Measurements from ENCODE around the gene METTL24.
"Not testable (repeated sequence)": the region's sequence is repeated elsewhere in the genome, so short reads cannot be mapped to it uniquely, and the experiment has no call there.

Gene METTL24

DNA sequence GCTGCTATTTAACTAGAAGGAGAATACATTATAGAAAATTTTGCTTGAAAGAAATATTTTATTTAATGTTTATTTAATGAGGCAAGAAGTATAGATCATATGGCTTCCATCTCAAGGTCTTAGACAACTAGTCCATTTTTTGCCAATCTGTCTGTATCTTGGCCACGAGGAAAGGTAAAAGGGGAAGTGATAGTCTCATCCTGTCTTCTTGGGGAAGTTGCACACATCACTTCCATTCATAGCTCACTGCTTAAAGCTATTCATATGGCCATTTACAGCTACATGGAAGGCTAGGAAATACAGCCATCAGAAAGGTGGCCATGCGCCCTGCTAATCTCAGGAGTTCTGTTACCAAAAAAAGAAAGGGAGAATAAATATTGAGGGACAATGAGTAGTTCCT is 50.8 kb downstream of the METTL24 start:
- DNase-seq: no peak

DNA sequence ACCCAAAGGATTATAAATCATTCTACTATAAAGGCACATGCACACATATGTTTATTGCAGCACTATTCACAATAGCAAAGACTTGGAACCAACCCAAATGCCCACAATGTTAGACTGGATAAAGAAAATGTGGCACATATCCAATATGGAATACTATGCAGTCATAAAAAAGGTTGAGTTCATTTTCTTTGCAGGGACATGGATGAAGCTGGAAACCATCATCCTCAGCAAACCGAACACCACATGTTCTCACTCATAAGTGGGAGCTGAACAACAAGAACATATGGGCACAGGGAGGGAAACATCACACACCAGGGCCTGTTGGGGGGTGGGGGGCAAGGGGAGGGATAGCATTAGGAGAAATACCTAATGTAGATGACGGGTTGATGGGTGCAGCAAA is 52.3 kb downstream of the METTL24 start:
- not testable (repeated sequence) for DNase-seq

DNA sequence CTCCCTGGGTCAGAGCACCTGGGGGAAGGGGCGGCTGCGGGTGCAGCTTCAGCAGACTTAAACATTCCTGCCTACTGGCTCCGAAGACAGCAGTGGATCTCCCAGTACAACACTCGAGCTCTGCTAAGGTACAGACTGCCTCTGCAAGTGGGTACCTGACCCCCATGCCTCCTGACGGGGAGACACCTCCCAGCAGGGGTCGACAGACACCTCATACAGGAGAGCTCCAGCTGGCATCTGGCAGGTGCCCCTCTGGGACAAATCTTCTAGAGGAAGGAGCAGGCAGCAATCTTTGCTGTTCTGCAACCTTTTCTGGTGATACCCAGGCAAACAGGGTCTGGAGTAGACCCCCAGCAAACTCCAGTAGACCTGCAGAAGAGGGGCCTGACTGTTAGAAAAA is 54.5 kb downstream of the METTL24 start:
- DNase-seq: not testable (repeated sequence)

DNA sequence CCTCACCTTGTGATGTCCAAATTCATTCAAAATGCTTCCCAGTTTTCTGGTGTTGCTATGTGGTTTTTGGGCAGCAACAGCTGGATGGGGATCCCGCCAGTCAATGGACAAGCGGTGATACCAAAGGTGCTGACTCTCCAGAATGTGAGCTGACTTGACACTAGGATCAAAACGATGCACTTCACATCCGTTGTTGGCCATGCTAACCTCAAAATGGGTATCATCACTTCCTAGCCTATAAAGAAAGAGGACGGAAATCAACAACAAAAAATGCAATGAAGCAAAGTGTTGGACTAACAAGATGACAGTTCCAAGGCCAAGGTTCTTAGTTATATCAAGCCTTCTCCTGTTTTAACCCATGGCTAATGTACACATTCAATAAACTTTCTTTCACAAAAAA is 59.2 kb downstream of the METTL24 start:
- DNase-seq: no peak

DNA sequence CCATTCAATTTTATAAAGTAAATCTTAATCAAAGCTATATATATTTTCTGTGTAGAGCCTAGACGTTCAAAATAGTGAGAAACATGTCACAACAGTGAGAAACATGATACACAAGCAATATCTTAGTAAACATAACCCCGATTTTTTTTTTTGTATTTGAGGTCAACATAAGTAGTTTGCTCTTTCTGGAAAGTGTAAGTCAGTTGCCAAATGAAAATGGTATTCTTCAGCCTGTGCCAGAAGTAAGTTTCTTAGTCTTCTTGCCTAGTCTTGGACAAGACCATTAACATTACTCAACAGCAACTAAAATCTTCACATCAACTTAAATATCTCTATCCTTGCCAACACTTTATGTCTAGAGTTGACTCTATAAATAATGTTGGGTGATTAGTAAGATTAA is 59.7 kb downstream of the METTL24 start:
- DNase-seq: no peak

DNA sequence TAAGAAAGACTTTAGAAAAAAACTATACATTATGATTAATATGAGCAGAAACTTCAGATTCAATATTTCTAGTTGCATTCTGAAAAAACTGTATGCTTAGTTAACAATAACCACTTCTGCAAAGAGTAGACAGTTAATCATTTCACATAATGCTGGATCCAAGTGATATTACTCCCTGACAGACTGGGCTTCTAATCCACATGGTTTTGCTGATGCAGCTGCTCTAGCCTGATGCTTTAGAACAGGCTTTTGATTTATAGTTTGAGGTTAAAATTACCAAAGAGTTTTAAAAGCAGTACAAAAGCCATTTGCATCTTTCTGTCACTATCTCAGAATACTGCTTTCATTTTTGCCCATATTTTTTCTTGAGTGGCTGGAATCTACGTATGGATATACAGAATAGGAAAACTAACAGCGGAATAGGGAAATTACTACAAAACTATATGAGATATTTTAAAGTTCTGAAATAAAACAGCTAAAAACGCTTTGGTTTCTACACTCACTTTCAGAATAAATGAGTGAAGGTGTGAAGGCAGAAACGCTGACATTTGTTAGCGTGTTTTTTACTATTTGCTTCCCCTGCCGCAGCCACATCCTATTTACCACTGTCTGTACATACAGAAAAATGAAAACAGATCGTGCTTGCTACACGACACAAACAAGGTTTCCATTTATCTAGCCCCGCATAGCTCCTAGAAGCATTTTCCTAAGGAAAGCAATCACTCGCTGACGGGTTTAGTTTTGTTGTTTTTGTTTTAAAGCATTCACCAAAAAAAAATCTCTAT is 61.7 kb downstream of the METTL24 start:
- DNase-seq: no peak

DNA sequence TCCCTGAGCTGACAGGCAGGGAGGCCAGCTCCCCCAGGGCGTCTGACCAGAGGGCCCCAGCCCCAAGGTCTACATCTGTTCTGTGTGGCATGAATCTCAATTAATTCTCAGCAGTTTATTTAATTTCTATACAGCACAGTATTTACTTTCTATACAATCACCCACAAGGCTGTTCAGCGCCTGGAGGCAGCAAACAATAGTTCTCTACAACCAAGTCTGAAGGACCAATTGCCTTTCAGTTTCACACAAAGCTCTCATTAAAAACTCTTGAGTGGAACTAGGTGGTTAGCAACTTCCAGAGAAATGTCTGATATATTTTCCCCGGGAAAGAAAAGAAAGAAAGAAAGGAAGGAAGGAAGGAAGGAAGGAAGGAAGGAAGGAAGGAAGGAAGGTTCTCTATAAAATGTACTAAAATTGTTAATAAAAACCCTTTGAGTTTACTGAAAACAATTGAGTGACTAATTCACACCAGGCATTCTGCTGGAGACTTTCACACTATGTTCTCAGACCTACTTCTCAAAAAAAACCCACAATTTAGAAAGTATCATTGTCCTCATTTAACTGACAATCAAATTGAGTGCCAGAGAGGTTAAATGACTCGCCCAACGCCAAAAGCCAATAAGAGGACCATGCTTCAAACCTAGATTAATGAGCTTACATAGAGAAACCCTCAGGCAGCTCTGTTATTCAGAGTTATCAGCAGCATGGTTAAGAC is 62.5 kb downstream of the METTL24 start:
- DNase-seq: no peak

DNA sequence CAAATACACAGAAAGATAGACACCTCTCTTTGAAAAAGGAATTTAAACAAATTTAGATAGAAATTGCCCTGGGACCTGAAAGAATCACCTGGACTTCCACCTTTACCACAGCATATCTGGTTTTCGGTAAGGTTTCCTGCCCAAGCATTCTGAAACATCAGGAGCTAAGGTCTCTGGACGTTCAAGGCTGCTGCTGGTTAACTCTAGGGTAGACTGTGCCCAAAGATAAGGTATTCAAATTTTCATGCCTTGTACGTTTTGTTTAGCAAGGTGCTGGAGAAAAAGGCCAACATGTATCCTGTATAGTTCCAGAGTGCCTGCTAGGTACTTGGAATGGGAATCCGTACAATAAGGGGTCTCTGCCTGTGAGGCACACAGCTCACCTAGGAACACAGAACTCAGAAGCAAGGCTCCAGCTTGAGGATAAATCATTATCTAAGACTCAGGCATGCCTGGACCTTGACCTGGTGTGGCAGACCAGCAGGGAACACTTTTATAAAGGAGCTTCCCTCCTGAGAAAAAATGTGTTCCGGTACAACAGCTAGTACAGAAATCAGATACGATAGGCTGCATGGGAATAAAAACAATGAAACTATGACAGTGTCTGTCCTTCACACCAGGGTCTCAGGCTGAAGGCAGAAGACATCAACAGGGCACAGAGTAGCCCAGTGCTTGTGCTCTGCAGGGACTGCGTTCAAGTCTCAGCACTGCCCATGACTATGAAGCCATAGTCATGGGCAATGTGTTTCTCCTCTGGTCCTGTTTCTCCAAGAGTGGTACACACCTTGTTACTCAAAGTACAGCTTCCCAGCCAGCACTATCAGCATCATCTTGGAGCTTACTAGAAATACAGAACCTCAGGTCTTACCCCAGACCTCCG is 70.4 kb downstream of the METTL24 start:
- no peak for DNase-seq

DNA sequence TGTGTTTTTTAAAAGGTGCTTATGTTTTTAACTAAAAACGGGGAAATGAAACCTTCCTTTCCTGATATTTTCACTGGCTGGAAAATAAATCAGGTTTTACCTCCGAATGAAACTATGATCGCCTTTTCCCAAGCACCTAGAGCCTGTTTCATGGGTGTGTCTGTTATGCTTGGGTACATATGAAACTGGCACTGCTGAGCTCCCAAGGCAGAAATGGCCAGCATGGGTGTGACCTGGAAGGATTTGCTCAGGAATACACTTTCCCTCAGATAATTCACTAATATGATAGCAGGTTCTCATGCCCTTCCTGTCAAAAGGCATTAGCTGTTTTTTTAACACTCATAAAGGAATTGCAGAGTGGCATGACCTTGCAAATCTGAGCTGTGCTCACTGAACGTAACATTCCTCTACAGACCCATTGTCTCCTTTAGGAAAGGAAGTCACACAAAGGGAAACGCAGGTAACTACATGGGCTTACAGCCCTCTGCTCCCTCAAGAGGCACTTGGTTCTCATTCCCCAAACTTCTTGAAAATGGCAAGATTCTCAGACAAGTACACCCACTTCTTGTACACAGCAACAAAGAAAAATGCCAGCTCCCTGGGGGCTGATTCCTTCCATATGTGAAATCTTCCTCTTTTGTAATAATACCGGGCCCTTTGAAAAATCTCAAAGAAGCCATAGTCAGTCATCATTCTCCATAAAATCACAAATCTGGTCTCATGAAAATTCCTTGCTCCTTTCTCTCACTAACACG is 72.7 kb downstream of the METTL24 start:
- no peak for DNase-seq

DNA sequence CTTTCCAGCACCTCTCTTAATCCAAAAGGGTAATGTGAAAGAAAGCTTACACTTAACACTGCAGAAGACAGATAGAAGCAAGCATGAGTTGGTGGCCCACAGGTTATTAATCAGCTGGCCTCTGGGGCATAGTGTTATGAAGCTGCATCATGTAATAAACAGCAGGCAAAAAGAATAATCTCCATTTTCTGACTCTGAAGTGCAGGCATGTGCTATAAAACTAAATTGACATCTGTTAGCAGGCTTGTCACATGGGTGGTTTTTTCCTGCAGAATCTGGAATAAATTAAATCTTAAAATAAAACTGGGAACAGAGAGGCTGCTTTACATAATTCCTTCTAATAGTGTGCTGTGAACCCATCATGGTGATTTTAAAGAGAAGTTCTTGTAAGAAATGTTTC is 73.3 kb downstream of the METTL24 start:
- no peak for DNase-seq

DNA sequence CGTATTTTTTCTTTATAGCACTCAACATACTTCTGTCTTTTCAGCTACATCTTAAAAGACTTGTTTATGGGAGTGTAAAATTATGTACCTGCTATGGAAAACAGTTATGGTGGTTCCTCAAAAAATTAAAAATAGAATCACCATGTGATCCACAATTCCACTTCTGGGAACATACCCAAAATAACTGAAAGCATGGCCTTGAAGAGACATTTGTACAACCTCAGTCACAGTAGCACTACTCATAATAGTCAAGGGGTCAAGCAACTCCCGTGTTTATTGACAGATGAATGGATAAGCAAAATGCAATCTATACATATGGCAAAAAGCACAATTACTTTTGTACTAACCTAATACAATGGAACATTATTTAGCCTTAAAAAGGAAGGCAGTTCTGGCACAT is 74.5 kb downstream of the METTL24 start:
- DNase-seq: no peak

DNA sequence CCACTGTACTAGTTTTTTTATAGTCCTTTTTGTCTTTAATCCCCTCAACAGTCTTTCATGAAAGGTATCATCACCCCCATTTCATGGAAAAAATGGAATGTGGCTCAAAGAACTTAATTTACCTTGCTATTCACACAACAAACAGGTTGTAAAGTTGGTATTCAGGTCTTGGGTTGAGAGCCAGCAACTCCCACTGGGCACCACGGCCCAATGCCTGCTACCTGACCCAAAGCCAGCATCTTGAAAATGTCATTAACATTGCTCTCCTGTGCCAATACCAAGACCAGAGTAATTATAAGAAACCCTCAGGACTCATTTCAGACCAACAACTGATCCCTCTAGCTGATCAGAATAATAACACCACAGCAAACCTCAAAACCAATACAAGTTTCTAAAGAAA is 75.7 kb downstream of the METTL24 start:
- DNase-seq: no peak

DNA sequence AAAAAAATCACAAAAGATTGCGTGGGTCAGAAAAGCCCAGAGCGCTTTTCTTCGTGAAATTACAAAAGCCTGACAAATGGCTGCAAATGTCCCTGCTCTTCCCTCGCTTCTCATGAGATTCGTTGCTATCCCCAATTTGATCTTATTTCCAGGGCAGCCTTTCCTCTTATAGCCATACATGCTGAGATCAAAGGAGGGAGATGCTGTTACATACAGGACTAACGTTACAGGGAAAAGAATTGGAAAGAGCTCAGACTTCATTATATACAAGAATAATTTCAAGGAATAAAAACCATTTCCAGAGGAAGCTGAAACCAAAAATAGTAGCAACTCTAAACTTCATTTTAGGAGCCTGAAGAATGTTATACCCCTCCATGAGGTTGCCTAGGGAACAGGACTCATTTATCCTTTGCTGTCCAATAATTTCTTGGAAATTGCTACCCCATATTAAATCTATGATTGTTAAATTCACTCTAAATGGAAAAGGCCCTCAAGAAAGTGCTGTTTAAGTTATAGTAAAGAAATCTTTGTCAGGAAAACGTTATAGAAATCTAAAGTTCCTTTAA is 81.0 kb downstream of the METTL24 start:
- no peak for DNase-seq

DNA sequence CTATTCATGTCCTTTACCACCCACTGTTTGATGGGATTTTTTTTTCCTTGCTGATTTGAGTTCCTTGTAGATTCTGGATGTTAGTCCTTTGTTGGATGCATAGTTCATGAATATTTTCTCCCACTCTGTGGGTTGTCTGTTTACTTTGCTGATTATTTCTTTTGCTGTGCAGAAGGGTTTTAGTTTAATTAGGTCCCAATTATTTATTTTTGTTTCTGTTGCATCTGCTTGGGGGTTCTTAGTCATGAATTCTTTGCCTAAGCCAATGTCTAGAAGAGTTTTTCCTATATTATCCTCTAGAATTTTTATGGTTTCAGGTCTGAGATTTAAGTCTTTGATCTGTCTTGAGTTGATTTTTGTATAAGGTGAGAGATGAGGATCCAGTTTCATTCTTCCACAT is 85.4 kb downstream of the METTL24 start:
- not testable (repeated sequence) for DNase-seq

DNA sequence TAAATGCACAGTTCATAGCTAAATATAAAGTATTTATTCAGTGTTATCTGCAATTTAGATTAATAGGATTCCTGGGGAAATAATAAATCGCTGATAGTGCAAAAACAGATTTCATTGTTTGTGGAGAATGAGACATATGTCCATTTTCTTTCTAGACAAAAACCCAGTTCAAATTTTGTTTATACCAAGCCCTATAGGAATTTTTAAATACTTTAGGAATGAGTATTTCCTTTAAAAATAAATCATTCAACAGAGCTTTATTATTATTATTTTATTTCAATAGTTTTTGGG is 86.5 kb downstream of the METTL24 start:
- no peak for DNase-seq

DNA sequence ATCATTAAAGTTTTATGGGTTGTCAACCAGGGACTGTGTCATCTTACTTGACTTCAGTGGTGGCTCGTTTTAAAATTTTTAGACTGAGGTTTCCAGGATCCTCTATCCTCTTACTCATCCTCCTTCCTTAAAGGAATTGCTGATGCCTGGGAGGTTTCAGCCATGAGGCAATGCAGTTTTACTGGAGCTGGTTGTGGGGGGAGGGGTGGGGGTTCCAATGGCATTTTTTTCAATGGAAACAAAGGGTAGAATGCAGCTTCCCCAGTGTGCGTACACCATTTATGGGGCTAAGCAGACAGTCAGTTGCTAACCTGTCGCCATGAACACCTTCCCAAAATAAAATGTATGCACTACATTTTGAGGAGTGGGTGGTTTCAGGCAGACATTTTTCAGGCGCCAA is 88.0 kb downstream of the METTL24 start:
- no peak for DNase-seq

DNA sequence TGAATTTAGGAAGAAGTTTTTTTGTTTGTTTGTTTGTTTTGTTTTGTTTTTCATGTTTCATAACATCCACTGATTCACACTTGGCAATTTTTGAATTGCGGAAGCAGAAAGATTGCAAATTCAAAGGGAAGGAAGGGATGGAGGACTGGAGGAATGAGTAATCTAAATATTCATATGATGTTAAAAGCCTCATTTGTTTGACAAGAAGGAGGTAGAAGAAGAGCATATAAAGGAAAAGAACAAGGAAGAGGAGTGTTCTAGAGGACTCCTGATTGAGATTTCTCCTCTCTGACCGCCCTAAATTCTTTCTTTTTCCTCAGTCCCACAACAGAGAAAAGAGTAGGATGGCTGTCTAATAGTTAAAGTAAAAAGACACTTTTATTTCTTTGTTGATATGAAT is 88.5 kb downstream of the METTL24 start:
- DNase-seq: no peak

DNA sequence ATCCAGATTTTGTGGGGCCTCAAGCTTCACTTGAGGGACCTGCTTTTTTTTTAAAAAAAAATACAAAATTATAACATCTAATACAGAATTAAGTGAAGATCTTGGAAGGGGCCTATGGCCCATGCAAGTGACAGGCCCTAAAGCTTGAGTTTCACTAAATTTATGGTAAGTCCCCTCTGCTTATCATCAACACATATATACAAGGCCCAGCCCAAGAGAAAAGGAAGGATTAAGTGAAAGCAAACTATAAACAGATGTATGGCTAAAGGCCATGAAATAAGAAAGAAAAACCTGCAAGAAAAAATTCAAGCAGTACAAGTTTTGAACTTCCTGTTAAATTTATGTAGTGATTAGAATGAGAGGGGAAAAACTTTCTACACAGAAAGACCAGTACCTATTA is 91.2 kb downstream of the METTL24 start:
- no peak for DNase-seq

DNA sequence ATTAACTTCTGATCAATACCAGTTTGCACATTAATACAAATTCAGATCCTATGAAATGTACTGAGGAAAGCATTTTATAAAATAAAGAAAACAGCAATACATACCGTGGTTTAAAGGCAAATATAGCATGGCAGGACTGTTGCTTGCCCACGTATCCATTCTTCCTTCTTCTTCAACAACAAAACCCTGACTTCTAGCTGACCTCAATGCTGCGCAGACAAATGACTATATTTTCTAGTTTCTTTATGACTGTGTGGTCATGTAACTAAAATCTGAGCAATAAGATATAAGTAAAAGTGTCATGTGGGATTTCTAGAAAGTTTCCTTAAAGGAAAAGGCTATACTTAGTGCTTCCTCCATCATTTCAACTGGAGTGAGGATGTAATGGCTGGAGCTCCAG is 92.9 kb downstream of the METTL24 start:
- DNase-seq: no peak

DNA sequence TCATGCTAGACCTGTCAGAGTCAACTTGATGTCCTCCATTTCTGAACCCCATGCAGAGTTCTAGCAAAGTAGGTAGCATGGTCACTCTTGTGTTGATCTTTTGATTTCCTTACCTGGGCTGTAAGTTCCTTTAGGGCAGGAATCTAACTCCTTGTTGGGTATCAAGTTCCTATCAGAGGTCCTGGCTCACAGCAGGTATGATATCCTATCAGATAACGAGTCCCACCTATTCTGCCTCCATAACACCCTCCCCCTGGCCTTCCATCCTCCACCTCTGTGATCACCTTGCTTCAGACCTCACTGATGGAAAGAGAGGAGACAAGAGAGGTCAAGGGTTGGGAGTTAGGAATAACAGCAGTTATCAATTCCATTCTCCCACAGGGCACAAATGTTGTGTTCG is 101.8 kb downstream of the METTL24 start:
- no peak for DNase-seq

DNA sequence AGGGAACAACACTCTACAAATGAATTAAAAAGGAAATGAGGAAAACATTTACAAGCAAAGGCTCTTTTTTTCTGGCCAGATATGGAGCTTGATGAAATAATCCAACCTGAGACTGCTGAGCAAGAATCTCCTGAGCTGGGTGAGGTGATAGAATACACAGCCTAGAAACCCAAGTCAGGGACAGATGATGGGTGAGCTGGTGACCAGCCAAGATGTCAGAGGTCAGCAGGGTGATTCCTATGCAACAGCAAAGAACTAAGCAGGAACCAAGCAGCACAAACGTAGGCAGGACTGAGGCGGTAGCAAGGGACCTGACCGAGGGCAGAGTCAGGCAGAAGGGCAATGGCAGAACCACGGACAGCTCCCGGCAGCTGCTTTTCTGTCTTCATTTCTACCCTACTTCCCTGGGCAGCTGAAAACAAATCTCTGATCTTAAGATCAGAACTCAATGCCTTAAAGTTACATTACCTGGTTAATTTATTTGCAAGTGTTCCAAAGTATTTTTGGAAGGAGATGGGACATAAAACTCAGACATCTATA is 102.9 kb downstream of the METTL24 start:
- DNase-seq: peak in 1 of 2 experiments; percentile 19

DNA sequence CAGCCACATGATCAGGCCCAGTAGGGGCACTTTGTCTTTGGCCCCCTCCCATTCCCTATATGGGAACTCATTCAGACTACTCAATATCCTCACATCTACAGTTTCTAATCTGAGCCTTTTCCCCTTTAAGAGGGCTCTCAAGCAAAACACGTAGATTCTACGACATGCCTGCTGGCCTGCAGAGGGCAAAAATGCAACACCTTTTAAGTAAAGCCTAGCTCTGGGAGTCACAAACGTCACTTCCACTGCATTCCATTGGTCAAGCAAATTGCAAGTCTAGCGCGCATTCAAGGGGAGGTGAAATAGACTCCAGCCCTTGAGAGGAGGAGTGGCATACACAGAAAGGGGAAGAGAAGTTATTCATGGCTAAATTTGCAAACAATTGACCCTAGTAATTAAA is 107.3 kb downstream of the METTL24 start:
- no peak for DNase-seq
